K562 (cell line): Measurements from ENCODE around the gene FAM174C. TPM values are rescaled to one million over a fixed set of nuclear protein-coding genes. Genes with fewer than 3 reads are reported as not detected.
A peak's percentile ranks its signal among the peaks of the same experiment; 100 is the strongest.

Experiments
- ESRRA ChIP-seq: fragments of 450-650 bp; IDR thresholded peaks from 2 replicates; pipeline ENCODE4 v1.6.1; 2014; ENCODE audit warnings: low read depth, mild to moderate bottlenecking, moderate library complexity, borderline replicate concordance
- HDAC2 ChIP-seq: fragments of 450-650 bp; IDR thresholded peaks from 2 replicates; pipeline ENCODE4 v1.6.1; 2016; ENCODE audit warnings: mild to moderate bottlenecking
- JUND ChIP-seq, 2 experiments: IDR thresholded peaks; 2 replicates in 1 of 2; 3 replicates in 1 of 2; pipeline ENCODE4 v1.6.1; 2011; ENCODE audit warnings: borderline replicate concordance in 2 of 2, low read depth in 2 of 2, low read length in 2 of 2, improper control_type of control experiment in 1 of 2, missing biosample characterization in 1 of 2, missing genetic modification characterization in 1 of 2, missing genetic modification reagents in 1 of 2
- KDM1A ChIP-seq, 2 experiments: fragments of 450-650 bp; IDR thresholded peaks; 2 replicates each; pipeline ENCODE4 v1.6.1; 2016; ENCODE audit warnings: mild to moderate bottlenecking in 2 of 2
- MTA2 ChIP-seq: fragments of 450-650 bp; IDR thresholded peaks from 2 replicates; pipeline ENCODE4 v1.6.1; 2016; ENCODE audit warnings: low read depth
- NR2C2 ChIP-seq, 2 experiments: fragments of 200-800 bp in 1 of 2; sonication (Bioruptor generic) in 1 of 2; sonication (generic) in 1 of 2; formaldehyde crosslinking in 1 of 2; IDR thresholded peaks; 2 replicates each; pipeline versions ENCODE4 v1.6.1 to v1.8.0; 2016 to 2022; ENCODE audit warnings: mild to moderate bottlenecking in 1 of 2, missing compliant biosample characterization in 1 of 2, missing genetic modification characterization in 1 of 2, missing genetic modification reagents in 1 of 2
- PKNOX1 ChIP-seq: fragments of 450-650 bp; IDR thresholded peaks from 2 replicates; pipeline ENCODE4 v1.6.1; 2016
- RBM25 ChIP-seq: fragments of 200-400 bp; formaldehyde crosslinking; IDR thresholded peaks from 2 replicates; pipeline ENCODE4 v1.6.1; 2018; ENCODE audit warnings: low read length, low read depth, moderate library complexity; ENCODE audit not compliant: severe bottlenecking
- RFX7 ChIP-seq: fragments of 250-450 bp; sonication (Bioruptor Pico); IDR thresholded peaks from 2 replicates; pipeline ENCODE4 v1.5.1; 2021; ENCODE audit warnings: mild to moderate bottlenecking
- SIN3A ChIP-seq, 2 experiments: fragments of 150-350 bp in 1 of 2; IDR thresholded peaks; 2 replicates each; pipeline ENCODE4 v1.6.1; 2011 to 2016; ENCODE audit warnings: borderline replicate concordance in 2 of 2, low read depth in 2 of 2, low read length in 2 of 2, mild to moderate bottlenecking in 2 of 2, moderate library complexity in 2 of 2; ENCODE audit not compliant: control insufficient read depth in 1 of 2
- TBP ChIP-seq: optimal IDR thresholded peaks from 2 replicates; pipeline ENCODE3; 2011; ENCODE audit warnings: low read depth, low read length, improper control_type of control experiment
- THAP12 ChIP-seq: fragments of 250-450 bp; sonication (Bioruptor Pico); IDR thresholded peaks from 2 replicates; pipeline ENCODE4 v1.9.0; 2021; ENCODE audit warnings: mild to moderate bottlenecking, inconsistent platforms
- THRA ChIP-seq: fragments of 450-650 bp; IDR thresholded peaks from 2 replicates; pipeline ENCODE4 v1.6.1; 2017; ENCODE audit warnings: mild to moderate bottlenecking, moderate library complexity
- USF1 ChIP-seq: sonication (generic); formaldehyde crosslinking; IDR thresholded peaks from 2 replicates; pipeline ENCODE4 v1.9.0; 2022; ENCODE audit warnings: mild to moderate bottlenecking, missing genetic modification reagents
- ZC3H4 ChIP-seq: sonication (generic); formaldehyde crosslinking; IDR thresholded peaks from 2 replicates; pipeline ENCODE4 v1.9.0; 2021; ENCODE audit warnings: missing genetic modification reagents, borderline replicate concordance
- ZNF140 ChIP-seq: fragments of 250-450 bp; sonication (Bioruptor Pico); IDR thresholded peaks from 2 replicates; pipeline ENCODE4 v1.8.0; 2021; ENCODE audit warnings: moderate library complexity, mild to moderate bottlenecking, inconsistent platforms
- ZNF197 ChIP-seq: fragments of 200-800 bp; sonication (Bioruptor generic); IDR thresholded peaks from 2 replicates; pipeline ENCODE4 v1.6.1; 2016; ENCODE audit warnings: low read depth, missing genetic modification characterization, missing compliant biosample characterization
- ZNF23 ChIP-seq: fragments of 250-450 bp; sonication (Bioruptor Pico); IDR thresholded peaks from 2 replicates; pipeline ENCODE4 v1.4.0; 2020; ENCODE audit warnings: mild to moderate bottlenecking
- ZNF263 ChIP-seq: sonication (generic); formaldehyde crosslinking; IDR thresholded peaks from 2 replicates; pipeline ENCODE4 v1.8.0; 2022; ENCODE audit warnings: mild to moderate bottlenecking, missing genetic modification reagents, borderline replicate concordance
- polyA plus RNA-seq, 8 experiments: library from polyadenylated mRNA; depleted of rRNA in 4 of 8; stranded (reverse) in 5 of 8; unstranded in 3 of 8; fragments of >200 nt; fragmentation: Nextera tagmentation in 2 of 8; fragmentation: Illumina TruSeq in 1 of 8; extraction: Ambion mirVana in 2 of 8; extraction: Trizol in 1 of 8; gene quantifications; 2 replicates each; pipeline versions ENCODE4 v1.2.1 to v1.2.3, GENCODE V29; 2011 to 2014; ENCODE audit warnings: inconsistent platforms in 1 of 8, missing spikeins in 1 of 8
- total RNA-seq, 7 experiments: library from RNA; depleted of rRNA in 6 of 7; stranded (reverse); fragments of >200 nt in 6 of 7; fragmentation: Illumina TruSeq in 2 of 7; extraction: Trizol in 2 of 7; gene quantifications; 2 replicates each; pipeline versions ENCODE4 v1.2.1 to v1.2.3, GENCODE V29; 2011 to 2021; ENCODE audit warnings: low replicate concordance in 1 of 7
- TF ChIP-seq, protein P1 (sequence below): fragments of 450-650 bp; formaldehyde crosslinking; IDR thresholded peaks from 2 replicates; pipeline ENCODE4 v1.4.0; 2020; ENCODE audit warnings: mild to moderate bottlenecking, moderate library complexity

FAM174C gene
- total and polyA plus RNA-seq, 9 of the 15 experiments (the other 6 are each of a cell fraction or from before 2014, with no cell fraction given) = 0.66 to 89.6 (median 20.3) TPM

GRCh38 chr19:1325568-1326294, 50.4 kb downstream of the FAM174C start (continued):
- TF ChIP-seq TBP = no peak
- no peak for TF ChIP-seq JUND (IDR thresholded peaks at IDR 0.05; ENCODE audit: borderline replicate concordance, low read depth, low read length)
- TF ChIP-seq JUND (tag; IDR thresholded peaks at IDR 0.05; ENCODE audit: borderline replicate concordance, low read depth, low read length) = no peak
- TF ChIP-seq ZNF23 (CRISPR knock-in tag) = no peak
- 0 out of 2 replicates have a peak, but pooled peaks have one; percentile 5 for TF ChIP-seq NR2C2 (CRISPR knock-in tag; IDR thresholded peaks at IDR 0.05)
- peak; percentile 65 for TF ChIP-seq NR2C2 (tag; IDR thresholded peaks at IDR 0.05)
- no peak for TF ChIP-seq MTA2
- no peak for TF ChIP-seq THRA
- no peak for TF ChIP-seq ZNF140 (CRISPR knock-in tag)
- TF ChIP-seq SIN3A (IDR thresholded peaks at IDR 0.05; ENCODE audit: borderline replicate concordance in 2 of 2, control insufficient read depth in 1 of 2, low read depth in 2 of 2, low read length in 2 of 2) = no peak
- peak; percentile 60 to 75; a peak in 3 of 4 replicates for TF ChIP-seq KDM1A (IDR thresholded peaks at IDR 0.05)
- no peak for TF ChIP-seq ZNF263 (CRISPR knock-in tag)
- no peak for TF ChIP-seq RFX7 (CRISPR knock-in tag)
- TF ChIP-seq THAP12 (CRISPR knock-in tag) = no peak
- peak; percentile 66 for TF ChIP-seq RBM25
- TF ChIP-seq HDAC2 = 0 out of 2 replicates have a peak, but pooled peaks have one; percentile 31
- TF ChIP-seq, protein P1, sequence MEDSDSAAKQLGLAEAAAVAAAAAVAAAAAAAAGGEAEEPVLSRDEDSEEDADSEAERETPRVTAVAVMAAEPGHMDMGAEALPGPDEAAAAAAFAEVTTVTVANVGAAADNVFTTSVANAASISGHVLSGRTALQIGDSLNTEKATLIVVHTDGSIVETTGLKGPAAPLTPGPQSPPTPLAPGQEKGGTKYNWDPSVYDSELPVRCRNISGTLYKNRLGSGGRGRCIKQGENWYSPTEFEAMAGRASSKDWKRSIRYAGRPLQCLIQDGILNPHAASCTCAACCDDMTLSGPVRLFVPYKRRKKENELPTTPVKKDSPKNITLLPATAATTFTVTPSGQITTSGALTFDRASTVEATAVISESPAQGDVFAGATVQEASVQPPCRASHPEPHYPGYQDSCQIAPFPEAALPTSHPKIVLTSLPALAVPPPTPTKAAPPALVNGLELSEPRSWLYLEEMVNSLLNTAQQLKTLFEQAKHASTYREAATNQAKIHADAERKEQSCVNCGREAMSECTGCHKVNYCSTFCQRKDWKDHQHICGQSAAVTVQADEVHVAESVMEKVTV (CRISPR knock-in tag) = no peak
- no peak for TF ChIP-seq PKNOX1
- no peak for TF ChIP-seq ZC3H4 (CRISPR knock-in tag)
- no peak; the same call in 1 of the 2 replicates for TF ChIP-seq USF1 (CRISPR knock-in tag)
- TF ChIP-seq ESRRA = no peak
- no peak for TF ChIP-seq ZNF197 (CRISPR knock-in tag)
